ENCODE results near the gene ASCC1. TPM values are rescaled to one million over a fixed set of nuclear protein-coding genes. Genes with fewer than 3 reads are reported as not detected.

The ASCC1 gene
- total and polyA plus RNA-seq, 2 of the 4 experiments (the other 2 are of a cell fraction) = 15.9 to 21.0 TPM

GRCh38 chr10:72110673-72111401, 105.2 kb downstream of the ASCC1 start:
- H3K23ac ChIP-seq (ENCODE audit: low read depth, low read length) = no peak overlapping the region
- H4K8ac ChIP-seq (ENCODE audit: low read depth in 2 of 2, low read length in 2 of 2) = no peak overlapping the region
- no peak overlapping the region for H4K91ac ChIP-seq (ENCODE audit: insufficient read depth, low read depth, low read length)
- no TSS peak for BruUV-seq (replicated peaks)
- intact Hi-C loops (cut with micrococcal nuclease) (no loop called here), dilution Hi-C loops (cut with HindIII; ENCODE audit: low sequenced_read_pairs, unreplicated experiment) (no loop called here), in situ Hi-C loops (cut with MboI; ENCODE audit: low sequenced_read_pairs) (no loop called here)
- H3K56ac ChIP-seq (ENCODE audit: extremely low read depth, insufficient read depth, low read length) = no peak overlapping the region
- no peak overlapping the region for H3K27ac ChIP-seq (ENCODE audit: insufficient read depth, low read length)
- no peak overlapping the region for H3K9ac ChIP-seq (ENCODE audit: low read depth, low read length)
- H4K5ac ChIP-seq (ENCODE audit: low read depth, low read length) = no peak overlapping the region
- H3K18ac ChIP-seq (ENCODE audit: low read depth, low read length) = no peak overlapping the region
- H2BK20ac ChIP-seq (ENCODE audit: low read depth, low read length) = no peak overlapping the region
- no peaks in the 10 kb centered on the region for H3K9me1 ChIP-seq (ENCODE audit: insufficient read depth, low read length)
- TF ChIP-seq RCOR1 (IDR thresholded peaks at IDR 0.05; ENCODE audit: insufficient replicate concordance, low read length) (no peak), POLR2A (IDR thresholded peaks at IDR 0.05; ENCODE audit: low read depth, low read length) (no peak), CTCF (conservative IDR thresholded peaks at IDR 0.05; ENCODE audit: low read depth, low read length) (no peak), MXI1 (IDR thresholded peaks at IDR 0.05; ENCODE audit: borderline replicate concordance, low read depth, low read length) (no peak), CEBPB (IDR thresholded peaks at IDR 0.05; ENCODE audit: low read depth, low read length) (no peak), CHD1 (IDR thresholded peaks at IDR 0.05; ENCODE audit: low read depth, low read length) (no peak), FOS (IDR thresholded peaks at IDR 0.05; ENCODE audit: low read depth, low read length) (no peak), MAZ (IDR thresholded peaks at IDR 0.05; ENCODE audit: borderline replicate concordance, low read depth, low read length) (no peak), NFE2L2 (IDR thresholded peaks at IDR 0.05; ENCODE audit: low read depth, low read length) (no peak), ELK1 (IDR thresholded peaks at IDR 0.05; ENCODE audit: borderline replicate concordance, low read depth, low read length) (no peak), BHLHE40 (IDR thresholded peaks at IDR 0.05; ENCODE audit: low read depth, low read length) (no peak), USF2 (IDR thresholded peaks at IDR 0.05; ENCODE audit: low read depth, low read length) (no peak), SMC3 (IDR thresholded peaks at IDR 0.05; ENCODE audit: low read depth, low read length) (no peak), MAFK (IDR thresholded peaks at IDR 0.05; ENCODE audit: low read depth, low read length) (no peak), RFX5 (IDR thresholded peaks at IDR 0.05; ENCODE audit: low read depth, low read length) (no peak), RAD21 (IDR thresholded peaks at IDR 0.05; ENCODE audit: low read length) (no peak)
- no peaks in the 10 kb centered on the region for H3K27me3 ChIP-seq (ENCODE audit: control insufficient read depth, insufficient read depth, low read length)
- H3K4ac ChIP-seq (ENCODE audit: low read depth, low read length) = no peak overlapping the region
- H3K36me3 ChIP-seq (ENCODE audit: control insufficient read depth, insufficient read depth, low read length) = 0 out of 2 replicates have a peak, but pooled peaks cover 1% of the 10 kb centered on the region
- no peak overlapping the region for H3K4me2 ChIP-seq (ENCODE audit: low read depth, low read length)
- no peak overlapping the region for H2AK9ac ChIP-seq (replicated peaks; ENCODE audit: low read depth, low read length, poor library complexity)
- no peaks in the 10 kb centered on the region for H3K79me1 ChIP-seq (ENCODE audit: low read depth in 1 of 2, low read length in 2 of 2)
- no peak overlapping the region for H3K4me3 ChIP-seq (ENCODE audit: insufficient read depth, low read depth, low read length)
- no peak overlapping the region for H2BK5ac ChIP-seq (ENCODE audit: low read depth, low read length, poor library complexity, severe bottlenecking)
- no peak overlapping the region for H3K14ac ChIP-seq (replicated peaks; ENCODE audit: low read depth, low read length)
- H3K9me3 ChIP-seq (ENCODE audit: control insufficient read depth, insufficient read depth, low read length) = no peaks in the 10 kb centered on the region
- H2BK120ac ChIP-seq (ENCODE audit: low read depth, low read length) = no peak overlapping the region
- H2AK5ac ChIP-seq (ENCODE audit: low read depth, low read length) = no peak overlapping the region
- ATAC-seq (ENCODE audit: low read depth) (no peak), DNase-seq (no peak)
- H4K20me1 ChIP-seq (ENCODE audit: insufficient read depth, low read length) = no peaks in the 10 kb centered on the region
- H3K4me1 ChIP-seq (ENCODE audit: control insufficient read depth, insufficient read depth, low read length) = peaks cover 2% of the 10 kb centered on the region; the same call in 1 of the 2 replicates
- 100% methylated on average over 1 of the region's 11 CpGs; no CpG with 5 or more reads in 1 of the 2 experiments for WGBS, 2 experiments (ENCODE audit: extremely low coverage in 2 of 2, insufficient read length in 1 of 2)
- H2AFZ ChIP-seq (replicated peaks; ENCODE audit: low read length, poor library complexity) = no peak overlapping the region
- no peak overlapping the region for H2BK15ac ChIP-seq (ENCODE audit: low read depth, low read length)
- POLR2A ChIA-PET (ENCODE audit: unreplicated experiment) = no interaction called here
- CTCF ChIA-PET = no interaction called here

Data from IMR-90 (cell line).